DMS 273 (cell line): ENCODE data around the gene SELENOM.
"Not testable (repeated sequence)": the region's sequence is repeated elsewhere in the genome, so short reads cannot be mapped to it uniquely, and the experiment has no call there.

Source experiments
- DNase-seq: peaks from one replicate; lab custom pipeline; 2025; ENCODE audit not compliant: unreplicated experiment; lab: John Stamatoyannopoulos, UW

The SELENOM gene

DNA sequence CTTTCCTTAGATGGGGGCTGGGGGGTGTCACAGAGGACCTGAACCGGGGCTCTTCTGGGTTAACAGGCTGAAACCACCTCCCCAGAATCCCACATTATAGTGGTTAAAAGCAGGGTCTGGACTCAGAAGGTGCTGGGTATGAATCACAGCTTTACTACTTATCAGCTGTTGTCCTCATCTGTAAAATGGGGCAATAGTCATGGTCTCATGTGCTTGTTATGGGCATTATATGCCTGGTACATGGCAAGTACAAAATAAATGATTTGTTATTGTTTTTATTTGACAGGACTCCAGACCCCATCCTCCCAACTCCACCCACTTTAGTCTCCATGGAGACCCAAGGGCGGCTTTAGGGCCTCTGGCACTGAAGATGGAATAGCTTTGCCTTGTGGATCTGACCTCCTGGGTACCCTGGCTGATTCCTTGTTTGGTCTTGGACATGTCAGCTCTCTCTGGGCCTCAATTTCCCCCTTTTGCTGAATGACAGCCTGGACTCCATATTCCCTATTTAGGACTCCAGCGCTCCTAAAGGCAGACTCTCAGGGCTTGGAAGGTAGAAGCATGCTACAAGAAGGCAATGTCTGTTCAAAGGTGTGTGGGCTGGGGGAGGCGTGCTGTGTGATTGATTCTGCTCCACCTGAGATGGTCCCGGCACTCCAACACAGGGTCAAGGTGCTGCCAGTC lies 27.1 kb downstream of the SELENOM start:
- peak; percentile 34 for DNase-seq

DNA sequence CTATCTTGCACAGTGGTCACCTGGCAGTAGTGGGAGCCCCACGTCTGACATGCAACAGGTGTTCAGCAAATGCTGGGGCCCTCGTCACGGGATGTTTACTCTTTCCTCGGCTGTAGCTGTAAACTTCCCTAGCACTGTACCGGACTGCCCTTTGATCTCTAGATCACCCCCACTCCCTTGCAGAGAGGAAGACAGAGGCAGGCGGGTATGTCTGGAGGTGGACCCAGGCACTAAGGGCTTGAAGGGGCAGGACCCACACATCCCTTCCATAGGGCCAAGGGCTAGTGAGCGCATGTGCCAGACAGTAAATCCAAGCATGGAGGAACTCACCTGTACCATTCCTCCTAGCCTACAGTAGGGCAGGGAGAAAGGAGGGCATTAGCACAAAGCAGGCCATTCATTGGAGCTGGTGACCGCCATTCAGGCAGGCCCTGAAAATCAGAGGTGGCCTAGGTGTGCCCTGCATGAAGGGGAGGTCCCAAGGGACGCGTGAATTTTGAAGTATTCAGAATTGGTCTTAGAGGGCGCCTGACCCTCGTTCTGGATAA lies 28.2 kb downstream of the SELENOM start:
- no peak for DNase-seq

GRCh38 chr22:31078389-31078788 lies 29.0 kb downstream of the SELENOM start:
- DNase-seq = not testable (repeated sequence)

DNA sequence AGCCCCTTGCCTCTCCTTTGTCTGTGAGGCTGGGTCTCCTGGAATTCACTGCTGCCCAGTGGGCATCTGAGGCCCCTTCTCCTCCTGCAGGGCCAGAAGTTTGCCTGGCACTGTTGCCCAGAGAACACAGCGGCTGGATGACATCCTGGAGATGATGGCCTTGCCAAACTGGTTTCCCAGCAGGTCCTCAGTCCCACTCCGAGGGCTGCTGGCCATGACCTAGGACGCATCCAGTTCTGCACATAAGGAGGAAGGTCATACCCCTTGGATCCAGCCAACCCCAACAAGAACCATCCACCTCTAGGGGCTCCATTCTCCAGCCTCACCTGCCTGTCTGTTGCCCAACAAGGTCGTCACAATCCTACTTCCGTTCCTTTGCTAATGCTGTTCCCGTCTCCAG lies 29.7 kb downstream of the SELENOM start:
- no peak for DNase-seq

DNA sequence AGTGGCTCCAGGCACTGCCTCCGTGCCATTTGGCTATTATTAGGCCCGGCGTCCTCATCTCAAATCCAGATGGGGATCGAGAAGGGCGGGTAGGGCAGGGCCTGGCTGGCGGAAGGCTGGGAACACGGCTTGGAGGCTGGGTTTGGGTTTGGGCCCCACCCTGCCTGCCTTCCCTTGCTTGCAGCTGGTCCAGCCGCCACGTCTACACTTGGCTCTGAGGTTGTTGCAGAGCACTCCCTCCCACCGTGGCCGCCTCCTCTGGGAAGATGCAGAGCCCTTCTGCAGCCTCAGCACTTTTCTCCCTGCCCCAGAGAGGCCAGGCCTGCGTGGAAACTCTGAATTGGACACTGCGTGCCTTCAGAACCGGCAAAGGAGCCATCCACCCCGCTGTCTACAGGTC lies 31.4 kb downstream of the SELENOM start:
- peak; percentile 67 for DNase-seq

GRCh38 chr22:31073545-31074145 lies 33.7 kb downstream of the SELENOM start:
- not testable (repeated sequence) for DNase-seq

DNA sequence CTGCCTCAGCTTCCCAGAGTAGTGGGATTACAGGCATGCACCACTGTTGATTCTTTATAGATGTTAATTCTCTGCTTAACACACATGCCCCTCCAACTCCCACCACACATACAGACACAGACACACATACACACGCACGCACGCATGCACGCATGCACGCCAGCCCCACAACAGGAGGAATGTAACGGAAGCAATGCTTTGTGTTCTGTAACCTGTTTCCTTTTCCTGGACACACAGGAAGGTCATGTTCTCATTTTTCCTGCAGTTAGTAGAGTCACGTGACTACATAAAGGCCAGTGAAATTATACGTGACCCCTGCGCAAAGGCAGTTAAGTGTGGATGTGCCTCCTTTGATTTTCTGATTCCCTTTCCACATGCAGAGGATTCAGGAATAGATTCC lies 34.2 kb downstream of the SELENOM start:
- not testable (repeated sequence) for DNase-seq

DNA sequence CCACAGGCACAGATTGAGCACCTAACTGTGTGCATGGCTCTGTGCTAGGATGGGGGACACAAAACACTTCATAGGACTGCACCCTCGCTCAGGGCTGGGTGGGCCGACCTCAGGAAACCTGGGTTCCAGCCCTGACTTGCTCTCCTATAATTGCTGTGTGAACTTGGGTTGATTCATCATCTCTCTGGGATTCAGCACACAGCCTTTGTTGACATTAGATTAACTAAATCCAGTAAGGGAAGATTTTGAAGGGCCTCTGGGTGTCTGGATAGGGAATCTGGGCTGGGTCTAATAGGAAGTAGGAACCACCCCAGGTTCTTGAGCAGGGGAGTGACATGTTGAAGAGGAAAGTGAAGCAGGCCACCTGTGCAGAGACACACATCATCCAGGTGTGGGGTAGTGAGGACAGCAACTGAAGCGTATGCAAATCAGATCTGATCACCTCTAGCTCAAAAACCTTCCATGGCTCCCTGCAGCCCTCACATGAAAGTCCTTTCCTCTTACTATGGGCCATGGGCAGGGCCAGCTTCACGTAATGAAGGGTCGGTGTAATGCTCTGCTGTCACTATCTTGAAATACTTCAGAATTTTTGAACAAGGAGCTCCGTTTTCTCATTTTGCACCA lies 37.6 kb downstream of the SELENOM start:
- not testable (repeated sequence) for DNase-seq

DNA sequence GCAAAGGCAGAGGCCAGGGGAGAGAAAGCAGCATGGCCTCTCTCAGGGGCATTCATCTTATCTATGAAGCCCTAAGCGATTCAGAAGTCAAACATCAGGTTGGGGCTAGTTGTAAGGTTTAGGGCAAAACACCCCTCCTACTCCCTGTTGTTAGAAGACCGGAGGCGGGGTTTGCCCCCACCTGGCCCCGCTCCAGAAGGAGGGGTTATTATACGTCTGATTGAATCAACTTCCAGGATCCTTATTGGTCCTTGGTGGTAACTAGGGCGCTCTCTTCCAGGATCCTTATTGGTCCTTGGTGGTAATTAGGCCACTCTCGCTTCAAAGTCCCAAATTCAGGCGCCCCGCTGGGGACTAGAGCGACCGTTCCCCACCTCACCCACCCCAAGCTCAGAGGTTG lies 38.4 kb downstream of the SELENOM start:
- no peak for DNase-seq

- DNase-seq = no peak
Measured at GRCh38 chr22:31064369-31064768, 43.0 kb downstream of the SELENOM start.

GRCh38 chr22:31062566-31063230 lies 44.7 kb downstream of the SELENOM start:
- DNase-seq = no peak

GRCh38 chr22:31059663-31060062 lies 47.7 kb downstream of the SELENOM start:
- DNase-seq = not testable (repeated sequence)

- no peak for DNase-seq
Measured at GRCh38 chr22:31056986-31057599, 50.3 kb downstream of the SELENOM start.

GRCh38 chr22:31055635-31056159 lies 51.7 kb downstream of the SELENOM start:
- DNase-seq = peak; percentile 72

- DNase-seq = no peak
Measured at GRCh38 chr22:31055117-31055634, 52.2 kb downstream of the SELENOM start.
